Adrenal gland (tissue), 12 donors: Measurements from ENCODE around the gene CRBN. TPM values are rescaled to one million over a fixed set of nuclear protein-coding genes. Genes with fewer than 3 reads are reported as not detected.

ENCODE experiments used
- DNase-seq, 7 donors: peaks; one replicate each; pipeline ENCODE4 v3.0.0-alpha.2; 2019 to 2020
- H3K27ac ChIP-seq, 5 donors: fragments of 200-600 bp; sonication (generic) in 4 of 5; 1 replicate in 3 of 5; 2 replicates in 2 of 5; pipeline versions ENCODE4 v1.5.1 to v1.8.0; 2016 to 2020; ENCODE audit warnings: mild to moderate bottlenecking in 1 of 5
- H3K27me3 ChIP-seq: fragments of 200-600 bp; 2 replicates; pipeline ENCODE4 v1.8.0; 2021
- H3K36me3 ChIP-seq, 2 donors: fragments of 200-600 bp; replicated peaks in 1 of 2; 1 replicate in 1 of 2; 2 replicates in 1 of 2; pipeline versions ENCODE4 v1.5.1 to v1.8.0; 2018 to 2022
- H3K4me1 ChIP-seq, 2 donors: fragments of 200-600 bp; replicated peaks in 1 of 2; 1 replicate in 1 of 2; 2 replicates in 1 of 2; pipeline versions ENCODE4 v1.5.1 to v1.8.0; 2018 to 2021
- H3K4me3 ChIP-seq, 4 donors: fragments of 200-600 bp; sonication (generic) in 3 of 4; one replicate each; pipeline ENCODE4 v1.5.1; 2016 to 2018
- H3K9me3 ChIP-seq, 3 donors: fragments of 200-600 bp; sonication (generic) in 1 of 3; replicated peaks in 1 of 3; 1 replicate in 2 of 3; 2 replicates in 1 of 3; pipeline versions ENCODE4 v1.5.1 to v1.8.0; 2016 to 2021
- POLR2A ChIP-seq, 2 donors: fragments of 450-650 bp; IDR thresholded peaks; one replicate each; pipeline ENCODE4 v1.6.1; 2017; ENCODE audit warnings: antibody characterized with exemption in 2 of 2, mild to moderate bottlenecking in 2 of 2, moderate library complexity in 1 of 2
- WGBS, 4 donors: extraction: QIAGEN DNeasy Blood & Tissue Kit in 2 of 4; methylation state at CpG; one replicate each; pipeline versions ENCODE4 v1.1.5 to v1.1.7; 2013 to 2017; 5-methylcytosine and 5-hydroxymethylcytosine counted together
- intact Hi-C, 2 donors: fragments of 100-400 bp; cut with DNase I; formaldehyde crosslinking; loops; one replicate each; pipeline versions ENCODE4 v1.14.1 to v1.15.0; 2022 to 2023
- polyA plus RNA-seq, 3 donors: library from polyadenylated mRNA; stranded (reverse); fragments of 200-250 nt in 2 of 3; fragments of 350-450 nt in 1 of 3; fragmentation: Illumina TruSeq in 1 of 3; extraction: RNeasy Lipid Tissue Mini Kit (QIAGEN cat#74804) in 1 of 3; gene quantifications; one replicate each; pipeline ENCODE4 v1.2.3, GENCODE V29; 2013 to 2014
- total RNA-seq, 9 donors: library from RNA; depleted of rRNA in 4 of 9; stranded (reverse); fragments of >200 nt in 4 of 9; fragments of 120-200 nt in 1 of 9; fragmentation: NEBNext Ultra II Directional in 1 of 9; extraction: Animal tissue kit (Norgen Biotek cat#: 25700) in 1 of 9; gene quantifications; one replicate each; pipeline versions ENCODE4 v1.1.0 to v1.2.4, GENCODE V29; 2013 to 2023
- TF ChIP-seq, protein P1 (sequence below), 6 experiments: fragments of 450-650 bp in 4 of 6; fragments of 200-600 bp in 2 of 6; sonication (generic) in 1 of 6; IDR thresholded peaks; 1 replicate in 5 of 6; 2 replicates in 1 of 6; pipeline versions ENCODE4 v1.5.1 to v1.8.0; 2016 to 2021; ENCODE audit warnings: antibody characterized with exemption in 6 of 6, mild to moderate bottlenecking in 2 of 6, moderate library complexity in 1 of 6
- donor health status: healthy with polysubstance abuse.
- donor health status: Bipolar disorder and iron deficiency.
- donor health status: DM: yes; HTN: yes; CAD: no.
- donor health status: DM: no; HTN: no; CAD: no.
- donor health status: DM: no; HTN: no; CAD: no.
- donor health status: DM: yes; HTN: yes; CAD: no.

Gene CRBN
- total and polyA plus RNA-seq, 12 donors = 24.8 to 68.7 (median 48.4) TPM

DNA sequence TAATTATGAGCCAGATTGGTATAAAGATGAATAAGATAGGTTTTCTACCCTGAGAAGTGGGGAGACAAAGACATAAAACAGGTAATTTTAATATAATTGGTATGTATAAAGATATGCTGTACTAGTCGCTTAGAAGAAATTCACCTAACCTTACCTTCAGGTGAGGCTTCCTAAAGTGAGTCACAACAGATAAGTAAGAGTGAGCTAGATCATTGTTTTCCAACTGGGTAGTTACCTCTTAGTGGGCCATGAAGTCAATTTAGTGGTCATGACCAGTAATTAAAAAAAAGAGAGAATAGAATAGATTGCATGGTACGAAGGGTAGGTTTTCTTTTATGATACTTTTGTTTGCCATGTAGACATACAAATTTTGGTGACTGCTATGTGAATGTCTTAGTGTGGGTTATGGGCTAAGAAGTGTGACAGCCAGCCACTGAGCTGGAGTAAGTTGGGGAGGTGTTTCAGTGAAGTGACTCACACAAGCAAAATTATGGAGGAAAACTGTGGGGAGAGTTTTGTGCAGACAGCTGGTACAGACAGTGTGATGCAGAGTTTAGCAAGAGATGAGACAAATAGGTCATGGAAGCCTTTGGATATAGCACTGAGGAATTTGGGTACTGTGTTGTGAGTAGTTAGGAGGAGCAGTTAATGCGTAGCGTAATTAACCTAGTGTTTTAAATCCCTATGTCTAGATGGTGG is 44.6 kb downstream of the CRBN start:
- 95 to 98% (median 96%) methylated on average over 4 of the region's 4 CpGs for WGBS, 4 donors
- intact Hi-C loops = no loop called here
- H3K36me3 ChIP-seq = peaks cover 0 to 29% of the 10 kb centered on the region in 2 donors
- H3K4me1 ChIP-seq = peaks cover 0 to 11% of the 10 kb centered on the region in 2 donors
- H3K4me3 ChIP-seq = no peak overlapping the region
- TF ChIP-seq POLR2A (IDR thresholded peaks at IDR 0.05) = no peak
- TF ChIP-seq, protein P1, sequence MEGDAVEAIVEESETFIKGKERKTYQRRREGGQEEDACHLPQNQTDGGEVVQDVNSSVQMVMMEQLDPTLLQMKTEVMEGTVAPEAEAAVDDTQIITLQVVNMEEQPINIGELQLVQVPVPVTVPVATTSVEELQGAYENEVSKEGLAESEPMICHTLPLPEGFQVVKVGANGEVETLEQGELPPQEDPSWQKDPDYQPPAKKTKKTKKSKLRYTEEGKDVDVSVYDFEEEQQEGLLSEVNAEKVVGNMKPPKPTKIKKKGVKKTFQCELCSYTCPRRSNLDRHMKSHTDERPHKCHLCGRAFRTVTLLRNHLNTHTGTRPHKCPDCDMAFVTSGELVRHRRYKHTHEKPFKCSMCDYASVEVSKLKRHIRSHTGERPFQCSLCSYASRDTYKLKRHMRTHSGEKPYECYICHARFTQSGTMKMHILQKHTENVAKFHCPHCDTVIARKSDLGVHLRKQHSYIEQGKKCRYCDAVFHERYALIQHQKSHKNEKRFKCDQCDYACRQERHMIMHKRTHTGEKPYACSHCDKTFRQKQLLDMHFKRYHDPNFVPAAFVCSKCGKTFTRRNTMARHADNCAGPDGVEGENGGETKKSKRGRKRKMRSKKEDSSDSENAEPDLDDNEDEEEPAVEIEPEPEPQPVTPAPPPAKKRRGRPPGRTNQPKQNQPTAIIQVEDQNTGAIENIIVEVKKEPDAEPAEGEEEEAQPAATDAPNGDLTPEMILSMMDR (IDR thresholded peaks at IDR 0.05) = no peak
- no peak for DNase-seq
- no peaks in the 10 kb centered on the region for H3K27me3 ChIP-seq
- no peaks in the 10 kb centered on the region for H3K9me3 ChIP-seq
- H3K27ac ChIP-seq = no peak overlapping the region

DNA sequence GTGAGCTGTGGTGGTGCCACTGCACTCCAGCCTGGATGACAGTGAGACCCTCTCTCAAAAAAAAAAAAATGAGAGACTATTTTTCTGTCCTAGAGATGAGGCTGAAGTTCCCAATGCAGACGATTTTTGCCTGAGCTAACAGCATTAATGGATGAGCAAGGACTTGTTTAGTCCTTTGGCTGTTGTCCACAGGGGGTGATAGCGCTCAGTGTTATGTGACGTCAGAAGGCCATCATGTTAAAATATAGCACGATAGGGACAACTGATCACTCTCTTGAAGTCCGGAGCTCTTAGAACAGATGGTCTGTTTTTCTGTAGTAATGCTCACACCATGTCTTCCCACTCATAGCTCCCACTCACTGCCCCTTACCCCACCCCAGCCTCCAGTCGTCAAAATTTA is 46.0 kb downstream of the CRBN start:
- Histone ChIP-seq H3K27me3 (no peaks in the 10 kb centered on the region), H3K27ac (no peak overlapping the region), H3K4me1 (peaks cover 0 to 11% of the 10 kb centered on the region in 2 donors), H3K36me3 (peaks cover 0 to 28% of the 10 kb centered on the region in 2 donors), H3K9me3 (no peaks in the 10 kb centered on the region), H3K4me3 (no peak overlapping the region)
- TF ChIP-seq POLR2A (IDR thresholded peaks at IDR 0.05) = no peak
- intact Hi-C loops = no loop called here
- DNase-seq = no peak
- WGBS, 4 donors = 50 to 70% (median 64%) methylated on average over 6 of the region's 6 CpGs

DNA sequence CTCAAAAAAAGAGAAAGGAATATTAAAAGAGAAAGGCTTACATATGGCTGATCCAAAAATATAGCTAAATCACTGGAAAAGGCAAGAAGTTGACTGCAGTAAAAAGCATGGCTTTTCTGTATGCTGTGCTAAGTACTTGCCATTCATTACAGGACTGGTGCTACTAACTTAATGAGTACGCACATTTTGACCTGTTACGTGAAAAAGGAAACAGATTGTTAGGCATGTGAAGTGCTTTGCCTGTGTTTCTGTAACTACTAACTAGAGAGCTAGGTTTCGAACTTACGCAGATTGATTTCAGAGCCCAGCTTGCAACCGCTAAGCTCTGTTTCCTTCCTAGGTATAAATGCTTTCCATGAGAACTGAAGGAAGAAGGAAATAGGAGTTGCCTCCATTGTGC is 49.9 kb downstream of the CRBN start:
- no peak for DNase-seq
- H3K9me3 ChIP-seq = no peaks in the 10 kb centered on the region
- H3K27me3 ChIP-seq = no peaks in the 10 kb centered on the region
- WGBS, 4 donors = 73 to 79% (median 76%) methylated on average over 5 of the region's 5 CpGs
- TF ChIP-seq, protein P1 (IDR thresholded peaks at IDR 0.05) = no peak
- TF ChIP-seq POLR2A (IDR thresholded peaks at IDR 0.05) = no peak
- intact Hi-C loops = no loop called here
- peaks cover 8 to 16% of the 10 kb centered on the region in 2 donors for H3K4me1 ChIP-seq
- H3K4me3 ChIP-seq = no peak overlapping the region
- peaks cover 0 to 22% of the 10 kb centered on the region in 2 donors for H3K36me3 ChIP-seq
- H3K27ac ChIP-seq = no peak overlapping the region

DNA sequence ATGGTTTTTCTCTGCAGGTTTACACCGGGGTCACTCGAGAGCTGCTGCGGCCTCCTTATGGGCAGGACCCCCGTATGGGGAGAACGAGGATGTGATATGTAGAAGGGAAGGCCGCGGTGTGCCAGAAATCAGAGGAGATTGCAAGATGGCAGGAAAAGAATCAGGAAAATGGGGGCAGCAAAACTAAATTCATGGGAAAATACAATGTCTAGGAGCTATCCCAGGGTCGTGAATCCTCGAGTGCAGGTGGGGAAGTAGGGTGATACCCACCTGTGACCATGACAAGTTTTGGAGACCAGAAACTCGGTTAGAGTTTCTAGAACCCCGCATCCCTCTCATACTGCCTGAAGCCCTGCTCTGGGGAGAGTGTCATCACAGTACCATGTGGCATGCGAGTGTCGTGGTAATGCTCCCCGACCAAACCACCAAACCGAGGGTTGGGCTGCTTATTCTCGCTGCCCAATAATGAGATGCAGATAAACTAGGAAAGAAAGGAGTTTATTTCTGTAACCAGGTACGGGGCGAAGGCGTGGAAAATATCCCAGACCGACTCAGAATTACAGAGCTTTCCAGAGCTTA is 52.0 kb downstream of the CRBN start:
- Histone ChIP-seq H3K36me3 (peaks cover 0 to 22% of the 10 kb centered on the region in 2 donors), H3K27me3 (no peaks in the 10 kb centered on the region), H3K9me3 (no peaks in the 10 kb centered on the region), H3K27ac (peak overlapping the region in 4 of 5 donors; percentile 86 to 95 (median 88)), H3K4me3 (peak overlapping the region; percentile 41 to 87 (median 71)), H3K4me1 (peaks cover 8 to 11% of the 10 kb centered on the region in 2 donors)
- intact Hi-C loops = no loop called here
- peak in 2 of 7 donors; percentile 5 to 18 for DNase-seq
- TF ChIP-seq POLR2A (IDR thresholded peaks at IDR 0.05) = no peak
- TF ChIP-seq, protein P1 (IDR thresholded peaks at IDR 0.05) = no peak
- 34 to 43% (median 39%) methylated on average over 20 of the region's 20 CpGs for WGBS, 4 donors
